Keratinocyte (primary cell): ENCODE data around the gene CECR2.

Experiments used
- CTCF ChIP-seq, 3 experiments: IDR thresholded peaks in 1 of 3; conservative IDR thresholded peaks in 1 of 3; optimal IDR thresholded peaks in 1 of 3; 2 replicates in 2 of 3; 3 replicates in 1 of 3; pipeline versions ENCODE3 to v1.5.1; 2011; ENCODE audit warnings: low read length in 3 of 3, mild to moderate bottlenecking in 3 of 3, moderate library complexity in 2 of 3, control low read depth in 1 of 3, inconsistent platforms in 1 of 3; ENCODE audit not compliant: insufficient read depth in 2 of 3; ENCODE audit errors: extremely low read depth in 1 of 3
- EZH2 ChIP-seq: IDR thresholded peaks from one replicate; pipeline ENCODE4 v1.6.1; 2012; ENCODE audit warnings: inconsistent platforms, mild to moderate bottlenecking, low read length, moderate library complexity

GRCh38 chr22:17366329-17366728 lies 2.9 kb upstream of the CECR2 start:
- TF ChIP-seq EZH2 (no peak), CTCF (optimal IDR thresholded peaks at IDR 0.05 in 1 of 3, IDR thresholded peaks at IDR 0.05 in 1 of 3, conservative IDR thresholded peaks at IDR 0.05 in 1 of 3; ENCODE audit: extremely low read depth in 1 of 3, insufficient read depth in 2 of 3, low read length in 3 of 3) (no peak)
